WERI-Rb-1 (cell line): Measurements from ENCODE around the gene SMYD3.
"Not testable (repeated sequence)": the region's sequence is repeated elsewhere in the genome, so short reads cannot be mapped to it uniquely, and the experiment has no call there.

Source experiments
- DNase-seq: peaks from one replicate; pipeline ENCODE4 v3.0.0-alpha.2; 2020
- H3K27ac ChIP-seq: fragments of 250-450 bp; sonication (Bioruptor Pico); 2 replicates; pipeline ENCODE4 v1.5.1; 2020; ENCODE audit warnings: mild to moderate bottlenecking, moderate library complexity
- H3K27me3 ChIP-seq: fragments of 250-450 bp; sonication (Bioruptor Pico); 2 replicates; pipeline ENCODE4 v1.5.1; 2021; ENCODE audit warnings: mild to moderate bottlenecking, low read depth, moderate library complexity; ENCODE audit not compliant: insufficient read depth, severe bottlenecking
- H3K36me3 ChIP-seq: fragments of 250-450 bp; sonication (Bioruptor Pico); 2 replicates; pipeline ENCODE4 v1.5.1; 2020; ENCODE audit warnings: mild to moderate bottlenecking, moderate library complexity
- H3K4me3 ChIP-seq: 2 replicates; pipeline ENCODE4 v1.5.1; 2011; ENCODE audit warnings: low read depth, mild to moderate bottlenecking, control low read depth, low read length
- H3K9me3 ChIP-seq: fragments of 250-450 bp; sonication (Bioruptor Pico); 2 replicates; pipeline ENCODE4 v1.5.1; 2021; ENCODE audit warnings: mild to moderate bottlenecking, moderate library complexity; ENCODE audit not compliant: severe bottlenecking
- TF ChIP-seq, protein P1 (sequence below): IDR thresholded peaks from 2 replicates; pipeline ENCODE4 v1.5.1; 2011; ENCODE audit warnings: low read depth, mild to moderate bottlenecking, control low read depth, inconsistent platforms, low read length

Gene SMYD3

DNA sequence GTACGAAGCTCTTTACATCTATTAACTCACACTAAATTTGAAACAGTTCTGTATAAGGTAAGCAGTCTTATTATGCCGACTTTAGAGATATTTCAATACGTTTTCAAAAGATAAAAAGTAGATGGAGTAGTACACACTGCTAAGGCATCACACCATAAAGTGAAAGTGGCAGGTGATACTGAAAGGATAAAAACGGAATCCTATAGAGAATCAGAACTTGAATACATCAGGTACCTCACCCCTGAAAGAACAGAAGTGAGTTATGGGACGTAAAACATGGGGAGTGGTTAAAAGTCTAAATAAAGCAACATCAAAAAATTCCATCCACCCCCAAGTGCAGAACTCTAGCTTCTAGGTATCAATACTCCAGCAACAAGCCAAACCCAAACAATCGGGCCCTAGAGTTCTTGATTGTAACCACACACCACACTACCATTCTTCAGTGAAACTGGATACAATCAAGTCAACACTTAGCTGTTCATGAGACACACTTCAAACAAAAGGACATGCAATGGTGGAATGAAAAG lies 142.6 kb downstream of the SMYD3 start:
- Histone ChIP-seq H3K36me3 (no peaks in the 10 kb centered on the region), H3K27ac (no peak overlapping the region), H3K4me3 (no peak overlapping the region), H3K27me3 (no peaks in the 10 kb centered on the region), H3K9me3 (no peaks in the 10 kb centered on the region)
- no peak for DNase-seq
- TF ChIP-seq, protein P1, sequence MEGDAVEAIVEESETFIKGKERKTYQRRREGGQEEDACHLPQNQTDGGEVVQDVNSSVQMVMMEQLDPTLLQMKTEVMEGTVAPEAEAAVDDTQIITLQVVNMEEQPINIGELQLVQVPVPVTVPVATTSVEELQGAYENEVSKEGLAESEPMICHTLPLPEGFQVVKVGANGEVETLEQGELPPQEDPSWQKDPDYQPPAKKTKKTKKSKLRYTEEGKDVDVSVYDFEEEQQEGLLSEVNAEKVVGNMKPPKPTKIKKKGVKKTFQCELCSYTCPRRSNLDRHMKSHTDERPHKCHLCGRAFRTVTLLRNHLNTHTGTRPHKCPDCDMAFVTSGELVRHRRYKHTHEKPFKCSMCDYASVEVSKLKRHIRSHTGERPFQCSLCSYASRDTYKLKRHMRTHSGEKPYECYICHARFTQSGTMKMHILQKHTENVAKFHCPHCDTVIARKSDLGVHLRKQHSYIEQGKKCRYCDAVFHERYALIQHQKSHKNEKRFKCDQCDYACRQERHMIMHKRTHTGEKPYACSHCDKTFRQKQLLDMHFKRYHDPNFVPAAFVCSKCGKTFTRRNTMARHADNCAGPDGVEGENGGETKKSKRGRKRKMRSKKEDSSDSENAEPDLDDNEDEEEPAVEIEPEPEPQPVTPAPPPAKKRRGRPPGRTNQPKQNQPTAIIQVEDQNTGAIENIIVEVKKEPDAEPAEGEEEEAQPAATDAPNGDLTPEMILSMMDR: no peak

DNA sequence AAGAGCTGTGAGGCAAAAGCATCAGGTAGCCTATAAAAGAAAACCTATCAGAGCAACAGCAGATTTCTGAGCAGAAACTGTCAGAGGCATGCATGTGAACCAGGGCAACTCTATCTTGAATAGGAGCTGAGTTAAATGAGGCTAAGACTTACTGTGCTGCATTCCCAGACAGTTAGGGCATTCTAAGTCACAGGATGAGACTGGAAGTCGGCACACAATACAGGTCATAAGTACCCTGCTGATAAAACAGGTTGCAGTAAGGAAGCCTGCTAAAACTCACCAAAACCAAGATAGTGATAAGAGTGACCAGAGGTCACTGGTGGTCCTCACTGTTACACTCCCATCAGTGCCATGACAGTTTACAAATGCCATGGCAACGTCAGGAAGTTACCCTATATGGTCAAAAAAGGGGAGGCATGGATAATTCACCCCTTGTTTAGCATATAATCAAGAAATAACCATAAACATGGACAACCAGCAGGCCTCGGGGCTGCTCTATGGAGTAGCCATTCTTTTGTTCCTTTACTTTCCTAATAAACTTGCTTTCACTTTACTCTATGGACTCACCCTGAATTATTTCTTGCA lies 150.0 kb downstream of the SMYD3 start:
- not testable (repeated sequence) for H3K4me3 ChIP-seq, H3K9me3 ChIP-seq, DNase-seq, H3K27me3 ChIP-seq, H3K27ac ChIP-seq, H3K36me3 ChIP-seq

DNA sequence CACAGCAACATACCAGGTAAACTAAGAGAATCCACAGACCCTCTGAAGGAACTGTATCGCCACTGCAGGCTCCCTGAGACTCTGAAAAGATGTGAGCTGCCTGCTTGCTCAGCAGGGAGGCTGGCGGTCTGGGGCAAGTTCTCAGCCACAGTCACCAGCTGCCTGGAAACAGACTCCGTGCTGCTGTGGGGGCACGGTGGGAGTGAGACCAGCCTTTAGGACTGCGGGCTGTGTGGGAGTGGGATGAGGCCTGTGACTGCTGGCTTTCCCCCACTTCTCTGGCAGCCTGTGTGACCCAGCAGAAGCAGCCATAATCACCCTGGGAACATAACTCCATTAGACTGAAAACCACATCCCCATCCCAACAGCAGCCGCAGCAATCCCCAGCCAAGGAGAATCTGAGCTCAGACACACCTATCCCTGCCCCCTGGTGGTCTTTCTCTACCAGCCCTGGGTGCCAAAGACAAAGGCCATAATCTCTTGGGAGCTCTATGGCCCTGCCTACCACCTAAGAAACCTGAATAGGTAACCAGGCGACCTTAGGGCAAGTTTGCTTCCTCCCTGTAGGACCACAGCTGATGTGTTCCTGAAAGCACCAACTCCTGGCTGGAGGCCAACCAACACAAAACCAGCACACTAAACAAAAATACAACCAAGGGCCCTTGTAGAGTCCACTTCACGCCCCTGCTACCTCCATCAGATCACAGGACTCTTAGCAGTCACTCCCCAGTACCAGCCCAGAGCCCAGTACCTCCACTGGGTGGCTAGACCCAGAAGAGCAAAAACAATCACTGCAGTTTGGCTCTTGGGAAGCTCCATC lies 151.5 kb downstream of the SMYD3 start:
- DNase-seq: no peak
- TF ChIP-seq, protein P1: no peak
- no peak overlapping the region for H3K4me3 ChIP-seq
- H3K36me3 ChIP-seq: no peaks in the 10 kb centered on the region
- no peaks in the 10 kb centered on the region for H3K9me3 ChIP-seq
- H3K27ac ChIP-seq: no peak overlapping the region
- no peaks in the 10 kb centered on the region for H3K27me3 ChIP-seq

DNA sequence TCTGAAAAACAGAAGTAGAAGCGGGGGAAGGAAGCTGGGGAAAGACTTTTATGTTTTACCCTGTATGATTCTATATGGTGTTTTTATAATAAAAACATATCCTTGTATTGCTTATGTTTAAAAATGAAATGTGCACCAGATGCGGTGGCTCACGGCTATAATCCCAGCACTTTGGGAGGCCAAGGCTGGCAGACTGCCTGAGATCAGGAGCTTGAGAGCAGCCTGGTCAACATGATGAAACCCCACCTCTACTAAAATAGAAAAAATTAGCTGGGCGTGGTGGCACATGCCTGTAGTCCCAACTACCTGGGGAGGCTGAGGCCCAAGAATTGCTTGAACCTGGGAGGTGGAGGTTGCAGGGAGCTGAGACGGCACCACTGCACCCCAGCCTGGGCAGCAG lies 155.4 kb downstream of the SMYD3 start:
- Histone ChIP-seq H3K27ac (no peak overlapping the region), H3K36me3 (no peaks in the 10 kb centered on the region), H3K4me3 (no peak overlapping the region), H3K27me3 (no peaks in the 10 kb centered on the region), H3K9me3 (no peaks in the 10 kb centered on the region)
- TF ChIP-seq, protein P1: no peak
- no peak for DNase-seq

DNA sequence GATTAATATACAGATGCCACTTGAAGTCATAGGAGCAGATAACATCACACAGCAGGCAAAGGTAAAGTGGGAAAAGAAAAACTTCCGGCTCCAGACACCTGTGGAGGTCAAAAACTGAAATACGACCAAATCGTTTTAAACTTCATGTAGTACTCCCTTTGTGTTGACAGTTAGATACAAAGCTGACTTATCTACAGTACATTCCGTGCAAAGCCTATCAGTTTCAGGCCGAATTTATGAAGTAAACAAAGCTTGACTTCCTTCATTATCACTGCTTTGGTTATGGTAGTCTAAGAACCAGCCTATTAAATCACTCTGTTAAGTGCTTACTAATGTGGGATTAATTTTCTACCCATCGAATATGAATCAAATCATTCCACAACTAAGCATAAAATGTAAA lies 156.3 kb downstream of the SMYD3 start:
- DNase-seq: no peak
- no peak overlapping the region for H3K4me3 ChIP-seq
- H3K9me3 ChIP-seq: no peaks in the 10 kb centered on the region
- TF ChIP-seq, protein P1: no peak
- H3K36me3 ChIP-seq: no peaks in the 10 kb centered on the region
- no peak overlapping the region for H3K27ac ChIP-seq
- no peaks in the 10 kb centered on the region for H3K27me3 ChIP-seq

GRCh38 chr1:246343937-246344336 lies 163.1 kb downstream of the SMYD3 start:
- Histone ChIP-seq H3K36me3 (no peaks in the 10 kb centered on the region; the same call in 1 of the 2 replicates), H3K9me3 (no peaks in the 10 kb centered on the region), H3K27me3 (no peaks in the 10 kb centered on the region), H3K27ac (no peak overlapping the region), H3K4me3 (no peak overlapping the region)
- TF ChIP-seq, protein P1: no peak
- no peak for DNase-seq
